Kidney (tissue), 14 donors: ENCODE results near the gene SPTB. TPM values are rescaled to one million over a fixed set of nuclear protein-coding genes. Genes with fewer than 3 reads are reported as not detected.

Source experiments
- DNase-seq, 5 donors: peaks; one replicate each; pipeline ENCODE4 v3.0.0-alpha.2; 2013 to 2020
- FAIRE-seq: peaks from 2 replicates; lab custom pipeline; 2012; peaks lifted over from hg19 to GRCh38; lab: Jason Lieb, UNC
- H3K27ac ChIP-seq, 2 donors: one replicate each; pipeline ENCODE4 v1.7.0; 2013; ENCODE audit warnings: low read depth in 2 of 2, low read length in 2 of 2, inconsistent platforms in 1 of 2
- H3K27me3 ChIP-seq: one replicate; pipeline ENCODE4 v1.7.1; 2013; ENCODE audit warnings: low read length, inconsistent platforms; ENCODE audit not compliant: control insufficient read depth, insufficient read depth
- H3K36me3 ChIP-seq, 3 donors: one replicate each; pipeline versions ENCODE4 v1.7.0 to v1.7.1; 2013; ENCODE audit warnings: low read length in 3 of 3, control low read depth in 1 of 3, inconsistent platforms in 1 of 3; ENCODE audit not compliant: insufficient read depth in 3 of 3, control insufficient read depth in 2 of 3
- H3K4me1 ChIP-seq, 3 donors: one replicate each; pipeline versions ENCODE4 v1.7.0 to v1.7.1; 2013; ENCODE audit warnings: low read length in 3 of 3, inconsistent platforms in 1 of 3, low read depth in 1 of 3; ENCODE audit not compliant: control insufficient read depth in 2 of 3, insufficient read depth in 2 of 3
- H3K4me3 ChIP-seq, 3 donors: one replicate each; pipeline versions ENCODE4 v1.7.0 to v1.8.1; 2013; ENCODE audit warnings: low read length in 3 of 3, control low read depth in 1 of 3, inconsistent platforms in 1 of 3
- H3K9ac ChIP-seq, 3 donors: one replicate each; pipeline versions ENCODE4 v1.7.0 to v1.7.1; 2013; ENCODE audit warnings: low read length in 3 of 3, control low read depth in 1 of 3, inconsistent platforms in 1 of 3
- H3K9me3 ChIP-seq, 3 donors: one replicate each; pipeline versions ENCODE4 v1.7.0 to v1.7.1; 2013; ENCODE audit warnings: low read length in 3 of 3, control low read depth in 1 of 3, inconsistent platforms in 1 of 3; ENCODE audit not compliant: control insufficient read depth in 2 of 3, insufficient read depth in 1 of 3
- CTCF ChIP-seq: IDR thresholded peaks from 3 replicates; pipeline ENCODE4 v1.5.1; 2012; ENCODE audit warnings: mild to moderate bottlenecking, moderate library complexity, borderline replicate concordance; ENCODE audit not compliant: insufficient read depth; ENCODE audit errors: extremely low read depth
- intact Hi-C: fragments of 100-400 bp; cut with DNase I; formaldehyde crosslinking; loops from one replicate; pipeline ENCODE4 v1.11.1; 2022
- polyA plus RNA-seq: library from polyadenylated mRNA; stranded (reverse); fragments of 350-450 nt; fragmentation: Illumina TruSeq; extraction: RNeasy Lipid Tissue Mini Kit (QIAGEN cat#74804); gene quantifications from one replicate; pipeline ENCODE4 v1.2.3, GENCODE V29; 2014; ENCODE audit warnings: low read depth, low replicate concordance; ENCODE audit not compliant: insufficient read depth
- total RNA-seq: library from RNA; stranded (reverse); fragmentation: NEBNext Ultra II Directional; extraction: Animal tissue kit (Norgen Biotek cat#: 25700); gene quantifications from one replicate; pipeline ENCODE4 v1.2.1, GENCODE V29; 2021
- donor health status: control.
- donor health status: control.
- donor health status: control.
- donor health status: control.
- donor health status: control.
- donor health status: DM: yes; HTN: yes; CAD: no.
- donor health status: Normal renal cell carcinoma (clear cell type).

The SPTB gene
- total and polyA plus RNA-seq, 2 donors from 2014 or later = 1.7 to 2.2 TPM

GRCh38 chr14:64722842-64723447 lies 156.8 kb downstream of the SPTB start:
- no peak for TF ChIP-seq CTCF
- Histone ChIP-seq H3K27me3 (no peaks in the 10 kb centered on the region), H3K9me3 (no peaks in the 10 kb centered on the region), H3K36me3 (peaks cover 0 to 4% (median 0%) of the 10 kb centered on the region in 3 donors), H3K4me1 (peaks cover 7 to 77% (median 71%) of the 10 kb centered on the region in 3 donors), H3K4me3 (no peak overlapping the region), H3K9ac (peak overlapping the region in 1 of 3 donors; percentile 44), H3K27ac (peak overlapping the region; percentile 16 to 89)
- DNase-seq = no peak
- intact Hi-C loops = no loop called here
- no peak for FAIRE-seq

GRCh38 chr14:64721899-64722298 lies 157.8 kb downstream of the SPTB start:
- Histone ChIP-seq H3K9me3 (no peaks in the 10 kb centered on the region), H3K9ac (peak overlapping the region in 2 of 3 donors; percentile 4 to 56), H3K4me3 (no peak overlapping the region), H3K27ac (peak overlapping the region; percentile 89 to 91), H3K27me3 (no peaks in the 10 kb centered on the region), H3K36me3 (no peaks in the 10 kb centered on the region), H3K4me1 (peaks cover 8 to 84% (median 79%) of the 10 kb centered on the region in 3 donors)
- FAIRE-seq (no peak), DNase-seq (no peak)
- no peak for TF ChIP-seq CTCF
- intact Hi-C loops = no loop called here

- FAIRE-seq (no peak), DNase-seq (peak in 1 of 5 donors; percentile 58)
- H3K9me3 ChIP-seq = no peaks in the 10 kb centered on the region
- peak overlapping the region in 1 of 3 donors; percentile 9 for H3K4me3 ChIP-seq
- H3K36me3 ChIP-seq = no peaks in the 10 kb centered on the region
- H3K27me3 ChIP-seq = no peaks in the 10 kb centered on the region
- peak overlapping the region in 2 of 3 donors; percentile 34 to 65 for H3K9ac ChIP-seq
- intact Hi-C loops = no loop called here
- peaks cover 8 to 89% (median 80%) of the 10 kb centered on the region in 3 donors for H3K4me1 ChIP-seq
- peak overlapping the region; percentile 89 to 91 for H3K27ac ChIP-seq
- TF ChIP-seq CTCF = no peak
Measured at GRCh38 chr14:64721391-64721791, 158.3 kb downstream of the SPTB start.
